ENCODE measurements around the gene GFY. TPM values are rescaled to one million over a fixed set of nuclear protein-coding genes. Genes with fewer than 3 reads are reported as not detected.

Gene GFY
- total and polyA plus RNA-seq, 10 of the 15 experiments (the other 5 are each of a cell fraction or from before 2014, with no cell fraction given) = 0.05 TPM; not detected in 9

GRCh38 chr19:49453013-49453756 lies 28.0 kb downstream of the GFY start, which contains the start of gene ALDH16A1 (continued):
- TF ChIP-seq FOXM1 (IDR thresholded peaks at IDR 0.05; ENCODE audit: low read depth, low read length) (no peak), IRF3 (IDR thresholded peaks at IDR 0.05) (peak; percentile 15; the same call in 1 of the 2 replicates), E2F4 (IDR thresholded peaks at IDR 0.05; ENCODE audit: low read depth, low read length) (peak; percentile 89), ZNF384 (IDR thresholded peaks at IDR 0.05; ENCODE audit: borderline replicate concordance, low read depth, low read length) (peak; percentile 13; the same call in 1 of the 2 replicates)

- BruUV-seq (replicated peaks) = TSS peak; percentile 94
- peaks cover 2% of the 10 kb centered on the region in 2 experiments; a peak in 1 of 4 replicates for H3K36me3 ChIP-seq (ENCODE audit: control insufficient read depth in 2 of 2, insufficient read depth in 2 of 2, low read length in 1 of 2)
- H3K9me3 ChIP-seq (replicated peaks; ENCODE audit: control insufficient read depth, insufficient read depth, low read length) = no peaks in the 10 kb centered on the region
- intact Hi-C loops (cut with micrococcal nuclease; ENCODE audit: unreplicated experiment) (loop anchor here (5.0 kb wide), 1 partner anchor 121 kb away; no protein-coding TSS in a partner anchor), in situ Hi-C loops (cut with MboI) (no loop called here)
- H3K9ac ChIP-seq (ENCODE audit: control insufficient read depth, insufficient read depth, low read length) = peak overlapping the region; percentile 100
- H3K27me3 ChIP-seq (replicated peaks in 1 of 2; ENCODE audit: control insufficient read depth in 2 of 2, insufficient read depth in 2 of 2, low read length in 1 of 2) = no peaks in the 10 kb centered on the region
- FAIRE-seq (no peak), ATAC-seq (peak; percentile 7), DNase-seq (ENCODE audit: low read depth, low spot score) (no peak)
- peak overlapping the region; percentile 100 for H3K27ac ChIP-seq (ENCODE audit: control insufficient read depth, insufficient read depth)
- peak overlapping the region; percentile 90 for H3K4me3 ChIP-seq
- POLR2A ChIA-PET = interaction anchor here (0.6 to 6.1 kb wide), 17 partner anchors 17 to 567 kb away, joined by 3 to 81 read pairs (median 5); partner anchors contain the start of genes FLT3LG, GYS1, RPS11 and RRAS
- H3K79me2 ChIP-seq (ENCODE audit: control insufficient read depth, insufficient read depth, low read length) = peaks cover 34% of the 10 kb centered on the region
- SMC1A ChIA-PET (ENCODE audit: uncharacterized antibody, unreplicated experiment) = interaction anchor here (1.0 to 9.0 kb wide), 2 partner anchors 16 to 20 kb away, joined by 6 to 53 read pairs; partner anchors contain the start of gene FLT3LG
- no peaks in the 10 kb centered on the region; the same call in 1 of the 2 replicates for H4K20me1 ChIP-seq (ENCODE audit: control insufficient read depth, insufficient read depth)
- 12% methylated on average over 10 of the region's 10 CpGs for WGBS (ENCODE audit: insufficient coverage, insufficient replicate concordance, low lambda C conversion rate, missing lambda C conversion rate)
- RAD21 ChIA-PET (ENCODE audit: unreplicated experiment) = interaction anchor here (1.0 to 9.0 kb wide), 4 partner anchors 17 to 123 kb away, joined by 3 to 90 read pairs (median 4); partner anchors contain the start of gene CD37
- peak overlapping the region; percentile 37; the same call in 1 of the 2 replicates for H2AFZ ChIP-seq (ENCODE audit: control insufficient read depth, low read depth, low read length)
- peaks cover 25% of the 10 kb centered on the region for H3K4me1 ChIP-seq (ENCODE audit: control insufficient read depth, insufficient read depth, low read length)
- H3K4me2 ChIP-seq (ENCODE audit: control insufficient read depth, insufficient read depth) = peak overlapping the region; percentile 93
- CTCF ChIA-PET = interaction anchor here (0.6 to 5.1 kb wide), 5 partner anchors 16 to 62 kb away, joined by 3 to 46 read pairs (median 5); partner anchors contain the start of gene FLT3LG
- TF ChIP-seq USF2 (IDR thresholded peaks at IDR 0.05; ENCODE audit: borderline replicate concordance, low read depth, low read length) (no peak), ZNF687 (IDR thresholded peaks at IDR 0.05) (no peak), USF1 (IDR thresholded peaks at IDR 0.05; ENCODE audit: borderline replicate concordance, extremely low read length, insufficient read depth, low read depth, low read length) (no peak), FOXM1 (IDR thresholded peaks at IDR 0.05; ENCODE audit: low read depth, low read length) (no peak), MLLT1 (IDR thresholded peaks at IDR 0.05) (peak; percentile 90)
These were observed 28.6 kb downstream of the GFY start for GRCh38 chr19:49453757-49454240.

All from GM12878 (cell line).